ENCODE measurements around the gene KCND1.
A peak's percentile ranks its signal among the peaks of the same experiment; 100 is the strongest.

KCND1 gene

GRCh38 chrX:48976086-48976485 is 4.4 kb upstream of the KCND1 start:
- no peak for DNase-seq (ENCODE audit: low spot score)
- in situ Hi-C loops (cut with MboI; ENCODE audit: low pct_unique_long_range_greater_than_20kb, low sequenced_read_pairs, unreplicated experiment): no loop called here
- TF ChIP-seq CTCF (IDR thresholded peaks at IDR 0.05; ENCODE audit: extremely low read depth, insufficient read depth, missing control alignments): no peak

- in situ Hi-C loops (cut with MboI; ENCODE audit: low pct_unique_long_range_greater_than_20kb, low sequenced_read_pairs, unreplicated experiment): no loop called here
- DNase-seq (ENCODE audit: low spot score): no peak
- TF ChIP-seq CTCF (IDR thresholded peaks at IDR 0.05; ENCODE audit: extremely low read depth, insufficient read depth, missing control alignments): no peak
Measured at GRCh38 chrX:48975541-48975940, 3.9 kb upstream of the KCND1 start.

- in situ Hi-C loops (cut with MboI; ENCODE audit: low pct_unique_long_range_greater_than_20kb, low sequenced_read_pairs, unreplicated experiment): no loop called here
- TF ChIP-seq CTCF (IDR thresholded peaks at IDR 0.05; ENCODE audit: extremely low read depth, insufficient read depth, missing control alignments): no peak
- DNase-seq (ENCODE audit: low spot score): no peak
Measured at GRCh38 chrX:48975041-48975440, 3.4 kb upstream of the KCND1 start.

- no peak for DNase-seq (ENCODE audit: low spot score)
- TF ChIP-seq CTCF (IDR thresholded peaks at IDR 0.05; ENCODE audit: extremely low read depth, insufficient read depth, missing control alignments): no peak
- in situ Hi-C loops (cut with MboI; ENCODE audit: low pct_unique_long_range_greater_than_20kb, low sequenced_read_pairs, unreplicated experiment): no loop called here
Measured at GRCh38 chrX:48974574-48974973, 2.9 kb upstream of the KCND1 start.

- TF ChIP-seq CTCF (IDR thresholded peaks at IDR 0.05; ENCODE audit: extremely low read depth, insufficient read depth, missing control alignments): no peak
- in situ Hi-C loops (cut with MboI; ENCODE audit: low pct_unique_long_range_greater_than_20kb, low sequenced_read_pairs, unreplicated experiment): no loop called here
- DNase-seq (ENCODE audit: low spot score): no peak
Measured at GRCh38 chrX:48974033-48974432, 2.4 kb upstream of the KCND1 start.

GRCh38 chrX:48972220-48973164 is 848 bp upstream of the KCND1 start:
- in situ Hi-C loops (cut with MboI; ENCODE audit: low pct_unique_long_range_greater_than_20kb, low sequenced_read_pairs, unreplicated experiment): no loop called here
- DNase-seq (ENCODE audit: low spot score): peak; percentile 57
- TF ChIP-seq CTCF (IDR thresholded peaks at IDR 0.05; ENCODE audit: extremely low read depth, insufficient read depth, missing control alignments): peak; percentile 49
